Stimulated activated naive CD8-positive, alpha-beta T cell treated with anti-CD3 and anti-CD28 coated beads, Interleukin-15, Interleukin-2, amounts not matched to agents 100 ng/mL and 50 ng/mL, for 24 hours (primary cell): ENCODE results near the gene FAM180B.
"Not testable (repeated sequence)": the region's sequence is repeated elsewhere in the genome, so short reads cannot be mapped to it uniquely, and the experiment has no call there.

Experiments
- H3K27ac Mint-ChIP-seq: one replicate; pipeline ENCODE4 v1.8.0; 2021; ENCODE audit warnings: mild to moderate bottlenecking, mixed read lengths
- H3K27me3 Mint-ChIP-seq: one replicate; pipeline ENCODE4 v1.8.0; 2021; ENCODE audit warnings: mixed read lengths
- H3K36me3 Mint-ChIP-seq: one replicate; pipeline ENCODE4 v1.8.0; 2021; ENCODE audit warnings: low read depth, mixed read lengths
- H3K4me1 Mint-ChIP-seq: one replicate; pipeline ENCODE4 v1.8.0; 2021; ENCODE audit warnings: low read depth, mixed read lengths
- H3K4me3 Mint-ChIP-seq: one replicate; pipeline ENCODE4 v1.8.0; 2021; ENCODE audit warnings: mild to moderate bottlenecking, mixed read lengths
- H3K9me3 Mint-ChIP-seq: one replicate; pipeline ENCODE4 v1.8.0; 2021; ENCODE audit warnings: mixed read lengths

FAM180B gene

DNA sequence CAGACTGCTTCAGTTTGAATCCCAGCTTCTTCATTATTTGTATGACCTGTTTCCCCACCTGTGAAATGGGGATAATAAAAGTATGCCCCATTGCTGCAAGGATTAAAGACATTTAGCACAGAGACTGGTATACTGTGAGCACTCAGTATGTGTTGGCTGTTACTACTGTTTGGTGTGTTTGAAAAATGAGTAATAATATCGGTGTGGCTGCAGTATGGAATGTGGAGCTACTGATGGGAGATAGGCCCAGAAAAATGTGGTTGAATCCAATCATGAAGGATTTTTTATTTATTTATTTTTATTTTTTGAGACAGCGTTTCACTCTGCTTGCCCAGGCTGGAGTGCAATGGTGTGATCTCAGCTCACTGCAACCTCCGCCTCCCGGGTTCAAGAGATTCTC, 16.8 kb downstream of the FAM180B start:
- H3K27ac Mint-ChIP-seq = no peak overlapping the region
- no peaks in the 10 kb centered on the region for H3K27me3 Mint-ChIP-seq
- no peak overlapping the region for H3K4me3 Mint-ChIP-seq
- no peaks in the 10 kb centered on the region for H3K9me3 Mint-ChIP-seq
- H3K4me1 Mint-ChIP-seq = no peaks in the 10 kb centered on the region
- H3K36me3 Mint-ChIP-seq = no peaks in the 10 kb centered on the region

DNA sequence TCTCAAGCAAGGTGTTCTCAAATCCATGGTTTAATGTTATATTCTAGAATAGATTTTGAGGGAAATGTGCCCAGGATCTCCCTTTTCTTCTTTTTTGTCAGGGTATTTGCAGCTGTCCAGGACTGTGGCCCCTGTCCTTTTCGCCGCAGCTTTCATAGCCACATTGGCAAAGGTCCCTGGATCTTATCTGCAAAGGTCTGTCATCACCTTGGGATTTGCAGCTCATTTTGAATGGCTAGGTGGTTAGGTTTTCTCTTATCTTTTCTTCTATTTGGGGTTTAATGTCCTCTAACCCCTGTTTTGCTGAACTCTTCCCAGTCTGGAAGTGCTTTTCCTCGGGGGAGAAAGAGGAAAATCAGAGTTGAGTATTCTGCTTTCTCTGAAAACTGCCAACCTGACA, 19.4 kb downstream of the FAM180B start:
- Mint-ChIP-seq H3K36me3 (no peaks in the 10 kb centered on the region), H3K27ac (no peak overlapping the region), H3K4me1 (no peaks in the 10 kb centered on the region), H3K27me3 (no peaks in the 10 kb centered on the region), H3K9me3 (no peaks in the 10 kb centered on the region), H3K4me3 (no peak overlapping the region)

DNA sequence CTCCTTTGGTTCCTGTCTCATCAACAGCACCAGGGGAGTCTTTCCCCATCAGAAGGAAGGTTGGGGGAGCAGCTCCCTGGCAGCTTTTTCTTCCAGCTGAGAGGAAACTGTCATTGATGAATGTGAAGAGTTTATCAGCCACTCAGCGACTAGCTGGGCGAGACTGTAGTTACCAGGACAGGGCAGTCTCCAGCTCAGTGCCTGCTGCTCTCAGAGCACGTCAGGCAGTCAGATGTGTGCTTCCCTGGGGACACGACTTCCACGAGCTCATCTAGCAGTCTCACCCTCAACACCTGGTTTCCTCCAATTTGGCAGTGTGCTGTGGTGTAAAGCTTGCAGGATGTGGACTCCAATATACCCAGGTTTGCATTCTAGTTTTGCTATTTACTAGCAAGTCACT, 20.3 kb downstream of the FAM180B start:
- Mint-ChIP-seq H3K9me3 (no peaks in the 10 kb centered on the region), H3K27me3 (no peaks in the 10 kb centered on the region), H3K4me3 (no peak overlapping the region), H3K36me3 (no peaks in the 10 kb centered on the region), H3K4me1 (peaks cover 3% of the 10 kb centered on the region), H3K27ac (no peak overlapping the region)

DNA sequence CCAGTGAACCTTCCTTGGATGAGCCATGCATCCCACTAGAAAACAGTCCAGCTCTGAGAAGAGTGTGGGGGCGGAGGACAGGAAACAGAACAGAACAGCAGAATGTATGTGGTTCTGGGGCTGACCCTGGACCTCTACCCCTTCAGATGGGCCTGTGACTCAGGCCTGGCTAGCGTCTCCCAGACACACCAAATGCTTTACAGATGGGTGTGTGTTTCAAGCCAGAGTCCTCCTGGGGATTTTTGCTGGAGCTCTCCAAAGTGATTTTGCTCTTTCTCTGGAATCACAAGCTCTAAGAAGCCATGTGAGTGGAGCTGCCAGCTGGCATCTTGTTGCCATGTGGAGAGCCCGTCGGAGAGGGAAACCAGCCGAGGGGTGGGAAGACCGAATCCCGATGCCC, 20.9 kb downstream of the FAM180B start:
- Mint-ChIP-seq H3K27ac (no peak overlapping the region), H3K36me3 (no peaks in the 10 kb centered on the region), H3K27me3 (no peaks in the 10 kb centered on the region), H3K4me3 (no peak overlapping the region), H3K4me1 (peaks cover 5% of the 10 kb centered on the region), H3K9me3 (no peaks in the 10 kb centered on the region)

DNA sequence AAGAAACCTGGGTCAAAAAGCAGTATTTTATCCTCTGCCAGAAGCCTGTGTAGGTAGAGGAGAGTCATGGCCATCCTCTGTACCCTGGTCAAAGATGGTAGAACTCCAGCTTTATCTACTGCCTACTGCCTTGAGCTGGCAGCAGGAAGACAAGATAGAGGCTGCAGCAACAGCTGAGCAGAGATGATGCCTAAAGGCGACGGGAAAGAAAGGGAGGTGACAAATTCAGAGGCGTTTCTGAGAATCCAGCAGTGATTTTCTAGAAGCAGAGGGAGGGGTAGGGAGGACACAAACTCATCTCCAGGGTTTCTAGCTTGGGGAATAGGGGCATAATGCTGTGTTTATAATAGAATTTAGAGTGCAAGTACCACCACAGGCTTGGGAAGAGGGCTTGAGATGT, 23.2 kb downstream of the FAM180B start:
- H3K4me3 Mint-ChIP-seq = no peak overlapping the region
- peaks cover 5% of the 10 kb centered on the region for H3K4me1 Mint-ChIP-seq
- H3K27ac Mint-ChIP-seq = no peak overlapping the region
- no peaks in the 10 kb centered on the region for H3K9me3 Mint-ChIP-seq
- H3K27me3 Mint-ChIP-seq = no peaks in the 10 kb centered on the region
- no peaks in the 10 kb centered on the region for H3K36me3 Mint-ChIP-seq

DNA sequence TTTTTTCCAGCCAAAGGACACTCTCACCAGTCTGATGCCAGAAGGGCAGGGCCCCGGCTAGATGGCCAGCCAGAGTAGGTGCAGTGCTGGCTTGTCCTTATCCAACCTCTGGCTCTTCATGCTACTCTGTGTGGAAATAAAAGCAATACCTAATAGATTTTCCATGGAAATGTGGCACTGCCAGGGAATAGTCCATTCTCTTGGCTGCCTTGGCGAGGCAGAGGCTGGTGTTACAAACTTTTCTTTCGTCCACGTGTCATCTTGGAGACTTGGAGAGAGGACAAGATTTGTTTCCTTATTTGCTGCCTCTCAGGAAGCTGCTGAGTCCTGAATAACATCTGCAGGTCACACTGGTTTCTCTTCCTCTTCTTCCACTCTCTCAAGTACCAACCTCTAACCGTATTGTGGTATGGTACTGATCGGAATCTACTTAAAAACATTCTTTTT, 24.9 kb downstream of the FAM180B start:
- peaks cover 4% of the 10 kb centered on the region for H3K36me3 Mint-ChIP-seq
- H3K4me3 Mint-ChIP-seq = no peak overlapping the region
- H3K9me3 Mint-ChIP-seq = no peaks in the 10 kb centered on the region
- no peaks in the 10 kb centered on the region for H3K27me3 Mint-ChIP-seq
- peaks cover 5% of the 10 kb centered on the region for H3K4me1 Mint-ChIP-seq
- no peak overlapping the region for H3K27ac Mint-ChIP-seq

DNA sequence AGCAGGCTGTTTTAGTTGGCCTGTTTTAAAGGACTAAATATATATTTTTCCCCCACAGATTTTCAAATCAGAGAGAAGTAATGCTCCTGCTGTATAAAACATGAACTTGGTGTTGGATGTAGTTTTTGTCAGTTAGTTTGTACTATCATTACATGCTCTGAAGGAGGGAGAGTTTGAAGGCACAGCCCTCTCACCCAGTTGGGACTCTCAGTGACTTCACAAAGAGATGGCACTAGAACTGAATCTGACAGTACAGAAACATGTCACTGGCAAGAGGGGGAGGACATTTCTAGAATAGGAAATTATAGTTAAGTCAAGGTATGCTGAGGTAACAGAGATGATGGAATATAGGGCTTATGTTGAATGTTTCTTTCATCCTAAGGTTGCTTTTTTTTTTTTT, 28.8 kb downstream of the FAM180B start:
- H3K27ac Mint-ChIP-seq = no peak overlapping the region
- no peaks in the 10 kb centered on the region for H3K27me3 Mint-ChIP-seq
- H3K9me3 Mint-ChIP-seq = no peaks in the 10 kb centered on the region

DNA sequence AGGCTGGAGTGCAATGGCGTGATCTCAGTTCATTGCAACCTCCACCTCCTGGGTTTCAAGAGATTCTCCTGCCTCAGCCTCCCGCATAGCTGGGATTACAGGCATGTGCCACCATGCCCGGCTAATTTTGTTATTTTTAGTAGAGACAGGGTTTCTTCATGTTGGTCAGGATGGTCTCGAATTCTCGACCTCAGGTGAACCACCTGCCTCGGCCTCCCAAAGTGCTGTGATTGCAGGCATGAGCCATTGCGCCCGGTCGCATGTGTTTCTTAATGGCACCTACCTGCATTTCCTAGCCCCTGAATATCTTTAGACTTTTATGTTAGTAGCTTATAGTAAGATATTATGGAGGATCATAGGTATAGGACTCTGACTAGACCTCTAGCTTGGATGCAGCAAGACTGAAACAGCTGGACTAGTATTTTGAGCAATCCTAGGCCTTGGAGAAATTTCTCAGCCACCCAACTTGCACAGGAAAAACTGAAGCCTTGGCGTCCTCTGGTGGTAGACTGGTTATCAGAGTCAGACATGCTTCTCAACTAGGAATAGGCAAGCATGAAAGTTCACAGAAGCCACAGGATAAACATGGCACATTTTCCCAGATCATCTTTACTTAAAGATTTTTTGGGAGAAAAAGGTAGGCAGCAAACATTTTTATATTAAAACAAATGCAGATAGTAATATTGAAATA, 30.4 kb downstream of the FAM180B start:
- no peaks in the 10 kb centered on the region for H3K27me3 Mint-ChIP-seq
- peaks cover under 1% of the 10 kb centered on the region for H3K4me1 Mint-ChIP-seq
- peaks cover 30% of the 10 kb centered on the region for H3K36me3 Mint-ChIP-seq
- H3K4me3 Mint-ChIP-seq = no peak overlapping the region
- no peak overlapping the region for H3K27ac Mint-ChIP-seq
- H3K9me3 Mint-ChIP-seq = no peaks in the 10 kb centered on the region

More for the DNA sequence above, 28.8 kb downstream of the FAM180B start:
- Mint-ChIP-seq H3K4me1 (peaks cover 5% of the 10 kb centered on the region), H3K4me3 (no peak overlapping the region), H3K36me3 (peaks cover 23% of the 10 kb centered on the region)

DNA sequence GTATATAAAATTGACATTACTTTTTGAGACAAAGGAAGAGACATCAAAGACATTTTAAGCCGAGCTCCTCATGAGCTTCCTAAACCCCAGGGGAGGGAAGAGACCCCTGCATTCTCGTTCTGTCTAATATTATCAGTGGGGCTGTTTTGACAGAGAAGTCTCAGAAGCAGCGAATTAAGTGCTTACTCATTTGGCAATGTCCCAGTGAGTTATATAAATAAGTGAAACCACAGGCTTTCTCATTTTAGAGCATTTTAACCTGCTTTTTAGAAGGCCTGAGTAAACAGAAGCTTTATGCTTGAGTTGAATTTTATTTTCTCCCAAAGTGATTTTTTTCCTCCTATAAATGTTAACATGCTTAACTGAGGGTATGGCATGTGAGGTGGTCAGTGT, 30.9 kb downstream of the FAM180B start:
- Mint-ChIP-seq H3K27me3 (no peaks in the 10 kb centered on the region), H3K4me1 (no peaks in the 10 kb centered on the region), H3K36me3 (peaks cover 35% of the 10 kb centered on the region), H3K27ac (no peak overlapping the region), H3K9me3 (no peaks in the 10 kb centered on the region), H3K4me3 (no peak overlapping the region)

DNA sequence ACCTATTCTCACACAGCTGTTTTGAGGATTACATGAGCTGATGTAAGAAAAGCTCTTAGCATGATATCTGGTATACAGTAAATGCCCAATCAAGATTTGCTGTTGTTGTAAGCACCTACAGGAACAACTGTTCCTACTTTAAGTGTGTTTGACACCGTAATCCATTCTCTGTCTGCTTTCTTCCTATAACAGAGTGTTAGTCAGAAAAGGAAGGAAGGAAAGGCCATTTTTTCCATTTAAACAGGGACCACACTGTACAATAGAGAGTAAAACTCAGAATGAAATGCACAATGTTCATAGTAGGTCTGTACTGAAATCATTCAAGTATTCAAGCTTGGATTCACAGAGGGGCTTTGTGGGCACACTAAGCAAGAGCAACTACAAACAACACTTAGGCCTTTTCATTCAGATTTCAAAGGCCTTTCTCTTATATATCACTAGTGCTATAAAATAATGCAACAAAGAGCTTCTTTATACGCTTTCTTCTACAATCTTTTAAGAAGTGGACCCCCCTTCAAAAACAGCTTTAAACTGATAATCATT, 34.4 kb downstream of the FAM180B start:
- Mint-ChIP-seq H3K4me3 (no peak overlapping the region), H3K4me1 (no peaks in the 10 kb centered on the region), H3K9me3 (no peaks in the 10 kb centered on the region), H3K27me3 (no peaks in the 10 kb centered on the region), H3K27ac (no peak overlapping the region), H3K36me3 (peaks cover 45% of the 10 kb centered on the region)

DNA sequence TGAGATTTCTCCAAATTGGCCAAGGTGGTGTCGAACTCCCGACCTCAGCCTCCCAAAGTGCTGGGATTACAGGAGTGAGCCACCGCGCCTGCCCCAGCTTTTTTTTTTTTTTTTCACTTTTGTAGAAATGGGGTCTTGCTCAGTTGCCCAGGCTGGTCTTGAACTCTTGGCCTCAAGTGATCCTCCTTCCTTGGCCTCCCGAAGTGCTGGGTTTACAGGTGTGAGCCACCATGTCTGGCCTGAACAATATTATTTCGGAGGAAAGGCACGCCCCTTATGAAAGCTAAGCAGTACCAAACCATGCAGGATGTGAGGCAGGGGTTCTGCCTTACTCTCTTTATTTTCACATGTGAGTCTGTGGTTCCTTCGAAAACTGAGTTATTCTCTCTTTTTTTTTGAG, 39.8 kb downstream of the FAM180B start:
- Mint-ChIP-seq H3K9me3 (no peaks in the 10 kb centered on the region), H3K27me3 (no peaks in the 10 kb centered on the region), H3K4me3 (no peak overlapping the region), H3K27ac (no peak overlapping the region), H3K36me3 (peaks cover 60% of the 10 kb centered on the region), H3K4me1 (no peaks in the 10 kb centered on the region)

DNA sequence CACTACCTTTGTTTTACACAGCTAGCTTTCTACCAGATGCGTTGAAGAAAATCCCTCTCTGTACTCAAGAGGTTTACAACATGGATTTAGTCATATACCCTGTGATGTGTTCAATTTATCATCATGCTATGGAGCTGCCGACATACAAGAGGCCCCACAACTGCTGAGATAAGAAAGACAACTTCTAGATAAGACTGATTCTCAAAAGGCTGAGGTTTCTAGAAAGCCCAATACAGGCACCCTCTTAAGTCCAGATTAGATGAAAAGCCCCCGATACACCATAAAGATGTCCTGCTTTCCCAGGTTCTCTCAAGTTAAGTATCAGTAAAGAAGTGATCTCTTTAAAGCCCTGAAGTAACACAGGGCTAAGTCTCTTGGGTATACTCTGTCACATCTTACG, 41.5 kb downstream of the FAM180B start:
- Mint-ChIP-seq H3K4me1 (no peaks in the 10 kb centered on the region), H3K36me3 (peaks cover 60% of the 10 kb centered on the region), H3K27ac (no peak overlapping the region), H3K27me3 (no peaks in the 10 kb centered on the region), H3K9me3 (no peaks in the 10 kb centered on the region), H3K4me3 (no peak overlapping the region)

DNA sequence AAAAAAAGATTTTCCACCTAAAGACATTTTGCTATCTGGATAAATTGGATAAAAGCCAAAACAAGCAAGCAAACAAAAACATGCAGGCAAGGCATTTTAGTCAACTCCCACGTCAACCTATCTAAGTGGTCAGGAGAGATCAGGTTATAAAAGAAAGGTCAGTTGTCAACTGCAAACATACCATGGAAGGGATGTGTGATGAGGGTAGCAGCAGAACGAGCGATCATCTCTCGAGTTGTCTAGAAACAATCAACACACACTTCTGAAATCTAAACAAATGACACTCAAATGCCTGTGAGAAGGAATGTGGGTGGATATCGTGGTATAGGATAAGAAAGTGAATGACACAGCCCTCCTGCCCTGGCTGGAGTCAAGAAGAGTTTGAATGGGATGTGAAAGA, 45.0 kb downstream of the FAM180B start:
- Mint-ChIP-seq H3K27ac (no peak overlapping the region), H3K4me1 (no peaks in the 10 kb centered on the region), H3K36me3 (peaks cover 68% of the 10 kb centered on the region), H3K9me3 (no peaks in the 10 kb centered on the region), H3K4me3 (no peak overlapping the region), H3K27me3 (no peaks in the 10 kb centered on the region)

DNA sequence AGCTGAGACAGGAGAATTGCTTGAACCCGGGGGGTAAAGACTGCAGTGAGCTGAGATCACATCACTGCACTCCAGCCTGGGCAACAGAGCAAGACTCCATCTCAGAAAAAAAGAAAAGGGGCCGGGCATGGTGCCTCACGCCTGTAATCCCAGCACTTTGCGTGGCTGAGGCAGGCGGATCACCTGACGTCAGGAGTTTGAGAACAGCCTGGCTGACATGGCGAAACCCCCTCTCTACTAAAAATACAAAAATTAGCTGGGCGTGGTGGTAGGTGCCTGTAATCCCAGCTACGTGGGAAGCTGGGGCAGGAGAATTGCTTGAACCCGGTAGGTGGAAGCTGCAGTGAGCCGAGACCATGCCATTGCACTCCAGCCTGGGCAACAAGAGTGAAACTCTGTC, 49.9 kb downstream of the FAM180B start:
- H3K27ac Mint-ChIP-seq, H3K27me3 Mint-ChIP-seq, H3K9me3 Mint-ChIP-seq, H3K4me3 Mint-ChIP-seq: not testable (repeated sequence)
- peaks cover 56% of the 10 kb centered on the region for H3K36me3 Mint-ChIP-seq
- peaks cover 19% of the 10 kb centered on the region for H3K4me1 Mint-ChIP-seq
